Measurements from ENCODE around the gene SIGLEC11.

SIGLEC11 gene

GRCh38 chr19:49950956-49951526 lies 9.9 kb downstream of the SIGLEC11 start:
- no peak for DNase-seq

- DNase-seq = no peak
These were observed 10.4 kb downstream of the SIGLEC11 start for GRCh38 chr19:49950590-49950948.

GRCh38 chr19:49949742-49950589 lies 11.0 kb downstream of the SIGLEC11 start:
- DNase-seq = no peak

GRCh38 chr19:49946415-49946814 lies 14.6 kb downstream of the SIGLEC11 start:
- no peak for DNase-seq

- peak; percentile 32 for DNase-seq
These were observed 16.4 kb downstream of the SIGLEC11 start for GRCh38 chr19:49944567-49944966.

GRCh38 chr19:49940482-49940791 lies 20.5 kb downstream of the SIGLEC11 start:
- DNase-seq = no peak

- no peak for DNase-seq
These were observed 21.1 kb downstream of the SIGLEC11 start for GRCh38 chr19:49939721-49940481.

- no peak for DNase-seq
These were observed 22.3 kb downstream of the SIGLEC11 start for GRCh38 chr19:49938662-49939061.

GRCh38 chr19:49937750-49938381 lies 23.1 kb downstream of the SIGLEC11 start:
- peak; percentile 86 for DNase-seq

GRCh38 chr19:49936549-49936948 lies 24.4 kb downstream of the SIGLEC11 start:
- DNase-seq = no peak

- DNase-seq = no peak
These were observed 27.3 kb downstream of the SIGLEC11 start for GRCh38 chr19:49933643-49934042.

GRCh38 chr19:49932731-49933131 lies 28.2 kb downstream of the SIGLEC11 start:
- peak; percentile 51 for DNase-seq

- DNase-seq = no peak
These were observed 28.9 kb downstream of the SIGLEC11 start for GRCh38 chr19:49932041-49932451.

GRCh38 chr19:49931293-49932040 lies 29.5 kb downstream of the SIGLEC11 start:
- no peak for DNase-seq

GRCh38 chr19:49930483-49931011 lies 30.4 kb downstream of the SIGLEC11 start:
- peak; percentile 38 for DNase-seq

- peak; percentile 94 for DNase-seq
These were observed 31.1 kb downstream of the SIGLEC11 start for GRCh38 chr19:49929611-49930482.

- peak; percentile 95 for DNase-seq
These were observed 31.8 kb downstream of the SIGLEC11 start, which contains the start of the genes ATF5 and NUP62 for GRCh38 chr19:49929121-49929610. Gene ATF5 (plus strand): TSS chr19:49929205. CDS start chr19:49930851, 1,646 bp downstream. Gene NUP62 (minus strand): TSS chr19:49929504. CDS start chr19:49909807, 19,697 bp downstream.

- DNase-seq = no peak
These were observed 33.3 kb downstream of the SIGLEC11 start for GRCh38 chr19:49927526-49928264.

- DNase-seq = no peak
These were observed 34.5 kb downstream of the SIGLEC11 start for GRCh38 chr19:49926515-49926914.

GRCh38 chr19:49925486-49925885 lies 35.5 kb downstream of the SIGLEC11 start:
- no peak for DNase-seq

Measured in stimulated activated CD4-positive, alpha-beta T cell treated with anti-CD3 and anti-CD28 coated beads, Interleukin-15, amount 100 ng/mL, for 24 hours (primary cell).